Measurements from ENCODE around the gene TACSTD2.
"Not testable (repeated sequence)": the region's sequence is repeated elsewhere in the genome, so short reads cannot be mapped to it uniquely, and the experiment has no call there.

TACSTD2 gene

GRCh38 chr1:58561633-58562032 lies 15.4 kb downstream of the TACSTD2 start:
- no peak for DNase-seq

- DNase-seq, result no peak
Measured at GRCh38 chr1:58555393-58555792, 21.7 kb downstream of the TACSTD2 start.

- DNase-seq, result no peak
Measured at GRCh38 chr1:58551186-58552140, 25.6 kb downstream of the TACSTD2 start.

- DNase-seq, result not testable (repeated sequence)
Measured at GRCh38 chr1:58549291-58549690, 27.8 kb downstream of the TACSTD2 start.

GRCh38 chr1:58548371-58548770 lies 28.7 kb downstream of the TACSTD2 start:
- no peak for DNase-seq

- DNase-seq, result peak; percentile 94 to 98 (median 97)
Measured at GRCh38 chr1:58546520-58547308, 30.3 kb downstream of the TACSTD2 start, which contains the start of gene OMA1. OMA1 (minus strand) TSS chr1:58546726; CDS start chr1:58539294, 7,432 bp downstream.

- peak; percentile 67 to 85 (median 73) for DNase-seq
Measured at GRCh38 chr1:58545591-58546519, 31.2 kb downstream of the TACSTD2 start.

- DNase-seq, result no peak
Measured at GRCh38 chr1:58543260-58543659, 33.8 kb downstream of the TACSTD2 start.

- no peak for DNase-seq
Measured at GRCh38 chr1:58539553-58539952, 37.5 kb downstream of the TACSTD2 start.

- no peak for DNase-seq
Measured at GRCh38 chr1:58538821-58539220, 38.2 kb downstream of the TACSTD2 start.

- not testable (repeated sequence) for DNase-seq
Measured at GRCh38 chr1:58531842-58532241, 45.2 kb downstream of the TACSTD2 start.

- peak in 1 of 5 donors; percentile 33 for DNase-seq
Measured at GRCh38 chr1:58529284-58529683, 47.8 kb downstream of the TACSTD2 start.

- DNase-seq, result no peak
Measured at GRCh38 chr1:58528518-58528917, 48.5 kb downstream of the TACSTD2 start.
